ENCODE measurements around the gene TRIP10. TPM values are rescaled to one million over a fixed set of nuclear protein-coding genes. Genes with fewer than 3 reads are reported as not detected.

The TRIP10 gene
- polyA plus RNA-seq, 1 donor (not counting 4 experiments of a cell fraction or from before 2014, with no cell fraction given): 34.8 TPM

GRCh38 chr19:6711078-6711361 lies 28.5 kb upstream of the TRIP10 start:
- no peak for FAIRE-seq
- Histone ChIP-seq H3K9me1 (ENCODE audit: control insufficient read depth, extremely low read depth, insufficient read depth, low read length) (no peaks in the 10 kb centered on the region), H3K27ac (ENCODE audit: control insufficient read depth, insufficient read depth, low read length) (no peak overlapping the region), H3K27me3 (ENCODE audit: control insufficient read depth, extremely low read depth, insufficient read depth, low read length) (peaks cover 25% of the 10 kb centered on the region), H3K79me2 (ENCODE audit: control insufficient read depth, insufficient read depth, low read length) (no peaks in the 10 kb centered on the region), H3K36me3 (ENCODE audit: control insufficient read depth in 2 of 2, extremely low read depth in 1 of 2, insufficient read depth in 2 of 2, low read length in 2 of 2) (no peaks in the 10 kb centered on the region), H3K4me3 (ENCODE audit: control insufficient read depth in 2 of 3, extremely low read depth in 1 of 3, insufficient read depth in 2 of 3, low read depth in 1 of 3, low read length in 3 of 3) (no peak overlapping the region), H2AFZ (ENCODE audit: control insufficient read depth, low read length) (no peak overlapping the region), H3K9me3 (ENCODE audit: control insufficient read depth, low read depth, low read length) (no peaks in the 10 kb centered on the region), H4K20me1 (ENCODE audit: control insufficient read depth, extremely low read depth, insufficient read depth, low read length) (no peaks in the 10 kb centered on the region), H3K9ac (ENCODE audit: control insufficient read depth, extremely low read depth, insufficient read depth, low read length) (no peak overlapping the region), H3K4me1 (ENCODE audit: control insufficient read depth, extremely low read depth, insufficient read depth, low read length) (no peaks in the 10 kb centered on the region), H3K4me2 (ENCODE audit: control insufficient read depth, extremely low read depth, insufficient read depth, low read depth, low read length) (no peak overlapping the region)
- dilution Hi-C loops (cut with MboI; ENCODE audit: extremely low pct_ligation_motif_present, low sequenced_read_pairs): no loop called here
- peak in 1 of 3 experiments; percentile 7 for TF ChIP-seq CTCF (optimal IDR thresholded peaks at IDR 0.05 in 1 of 3, IDR thresholded peaks at IDR 0.05 in 1 of 3, conservative IDR thresholded peaks at IDR 0.05 in 1 of 3; ENCODE audit: extremely low read depth in 1 of 3, insufficient read depth in 2 of 3, low read length in 3 of 3)
- no peak for TF ChIP-seq EZH2 (IDR thresholded peaks at IDR 0.05; ENCODE audit: low read length)
- DNase-seq (ENCODE audit: low read depth, low spot score): no peak

GRCh38 chr19:6711605-6712004 lies 27.9 kb upstream of the TRIP10 start:
- H2AFZ ChIP-seq (ENCODE audit: control insufficient read depth, low read length): no peak overlapping the region
- H3K9ac ChIP-seq (ENCODE audit: control insufficient read depth, extremely low read depth, insufficient read depth, low read length): no peak overlapping the region
- H3K4me2 ChIP-seq (ENCODE audit: control insufficient read depth, extremely low read depth, insufficient read depth, low read depth, low read length): no peak overlapping the region
- H4K20me1 ChIP-seq (ENCODE audit: control insufficient read depth, extremely low read depth, insufficient read depth, low read length): no peaks in the 10 kb centered on the region
- DNase-seq (ENCODE audit: low read depth, low spot score) (no peak), FAIRE-seq (no peak)
- H3K4me3 ChIP-seq (ENCODE audit: control insufficient read depth in 2 of 3, extremely low read depth in 1 of 3, insufficient read depth in 2 of 3, low read depth in 1 of 3, low read length in 3 of 3): no peak overlapping the region
- TF ChIP-seq CTCF (optimal IDR thresholded peaks at IDR 0.05 in 1 of 3, IDR thresholded peaks at IDR 0.05 in 1 of 3, conservative IDR thresholded peaks at IDR 0.05 in 1 of 3; ENCODE audit: extremely low read depth in 1 of 3, insufficient read depth in 2 of 3, low read length in 3 of 3) (no peak), EZH2 (IDR thresholded peaks at IDR 0.05; ENCODE audit: low read length) (no peak)
- H3K4me1 ChIP-seq (ENCODE audit: control insufficient read depth, extremely low read depth, insufficient read depth, low read length): no peaks in the 10 kb centered on the region
- H3K27me3 ChIP-seq (ENCODE audit: control insufficient read depth, extremely low read depth, insufficient read depth, low read length): peaks cover 25% of the 10 kb centered on the region
- H3K36me3 ChIP-seq (ENCODE audit: control insufficient read depth in 2 of 2, extremely low read depth in 1 of 2, insufficient read depth in 2 of 2, low read length in 2 of 2): no peaks in the 10 kb centered on the region
- no peaks in the 10 kb centered on the region for H3K9me1 ChIP-seq (ENCODE audit: control insufficient read depth, extremely low read depth, insufficient read depth, low read length)
- dilution Hi-C loops (cut with MboI; ENCODE audit: extremely low pct_ligation_motif_present, low sequenced_read_pairs): no loop called here
- no peaks in the 10 kb centered on the region for H3K79me2 ChIP-seq (ENCODE audit: control insufficient read depth, insufficient read depth, low read length)
- H3K27ac ChIP-seq (ENCODE audit: control insufficient read depth, insufficient read depth, low read length): no peak overlapping the region
- H3K9me3 ChIP-seq (ENCODE audit: control insufficient read depth, low read depth, low read length): no peaks in the 10 kb centered on the region
